ENCODE measurements around the gene ARHGAP15. TPM values are rescaled to one million over a fixed set of nuclear protein-coding genes. Genes with fewer than 3 reads are reported as not detected.

The ARHGAP15 gene
- total RNA-seq, 4 donors from 2014 or later, result 7.9 to 32.5 (median 20.7) TPM

DNA sequence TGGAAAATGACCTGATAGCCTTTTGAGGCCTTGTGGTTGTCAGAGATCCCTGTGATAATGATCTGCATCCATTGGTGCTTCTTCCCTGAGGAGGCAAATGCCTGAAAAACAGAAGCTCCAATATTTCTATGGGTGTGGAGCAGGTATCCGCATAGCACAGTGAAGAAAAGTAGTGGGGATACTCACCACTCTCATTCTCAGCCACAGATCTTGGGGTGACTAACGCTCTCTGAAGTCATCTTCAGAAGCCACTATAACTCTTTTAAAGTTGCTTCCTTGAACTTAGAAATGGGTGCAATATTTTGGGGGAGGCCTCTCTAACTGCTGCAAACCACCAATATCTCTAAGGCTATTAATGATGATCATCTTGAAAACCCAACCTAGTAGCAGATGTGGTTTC lies 46.2 kb downstream of the ARHGAP15 start:
- TF ChIP-seq, protein P1, sequence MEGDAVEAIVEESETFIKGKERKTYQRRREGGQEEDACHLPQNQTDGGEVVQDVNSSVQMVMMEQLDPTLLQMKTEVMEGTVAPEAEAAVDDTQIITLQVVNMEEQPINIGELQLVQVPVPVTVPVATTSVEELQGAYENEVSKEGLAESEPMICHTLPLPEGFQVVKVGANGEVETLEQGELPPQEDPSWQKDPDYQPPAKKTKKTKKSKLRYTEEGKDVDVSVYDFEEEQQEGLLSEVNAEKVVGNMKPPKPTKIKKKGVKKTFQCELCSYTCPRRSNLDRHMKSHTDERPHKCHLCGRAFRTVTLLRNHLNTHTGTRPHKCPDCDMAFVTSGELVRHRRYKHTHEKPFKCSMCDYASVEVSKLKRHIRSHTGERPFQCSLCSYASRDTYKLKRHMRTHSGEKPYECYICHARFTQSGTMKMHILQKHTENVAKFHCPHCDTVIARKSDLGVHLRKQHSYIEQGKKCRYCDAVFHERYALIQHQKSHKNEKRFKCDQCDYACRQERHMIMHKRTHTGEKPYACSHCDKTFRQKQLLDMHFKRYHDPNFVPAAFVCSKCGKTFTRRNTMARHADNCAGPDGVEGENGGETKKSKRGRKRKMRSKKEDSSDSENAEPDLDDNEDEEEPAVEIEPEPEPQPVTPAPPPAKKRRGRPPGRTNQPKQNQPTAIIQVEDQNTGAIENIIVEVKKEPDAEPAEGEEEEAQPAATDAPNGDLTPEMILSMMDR (IDR thresholded peaks at IDR 0.05; ENCODE audit: low read depth), result no peak

DNA sequence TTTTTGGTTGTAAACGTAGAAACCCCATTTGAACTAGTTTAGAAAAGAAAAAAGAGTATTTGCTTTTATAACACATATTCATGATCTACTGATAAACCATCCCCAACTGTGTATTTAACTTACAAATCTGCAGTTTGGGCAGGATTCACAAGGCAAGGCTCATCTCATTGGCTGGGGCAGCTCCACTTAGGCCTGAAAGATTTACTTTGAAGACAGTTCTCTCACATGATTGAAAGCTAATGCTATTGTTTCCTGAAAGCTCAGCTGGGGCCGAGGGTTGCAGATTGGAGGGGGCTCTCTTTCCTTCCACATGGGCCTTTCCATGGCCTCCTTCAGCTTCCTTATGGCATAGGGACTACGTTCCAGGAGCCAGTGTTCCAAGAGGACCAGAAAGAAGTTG lies 47.4 kb downstream of the ARHGAP15 start:
- TF ChIP-seq, protein P1 (IDR thresholded peaks at IDR 0.05; ENCODE audit: low read depth), result no peak

DNA sequence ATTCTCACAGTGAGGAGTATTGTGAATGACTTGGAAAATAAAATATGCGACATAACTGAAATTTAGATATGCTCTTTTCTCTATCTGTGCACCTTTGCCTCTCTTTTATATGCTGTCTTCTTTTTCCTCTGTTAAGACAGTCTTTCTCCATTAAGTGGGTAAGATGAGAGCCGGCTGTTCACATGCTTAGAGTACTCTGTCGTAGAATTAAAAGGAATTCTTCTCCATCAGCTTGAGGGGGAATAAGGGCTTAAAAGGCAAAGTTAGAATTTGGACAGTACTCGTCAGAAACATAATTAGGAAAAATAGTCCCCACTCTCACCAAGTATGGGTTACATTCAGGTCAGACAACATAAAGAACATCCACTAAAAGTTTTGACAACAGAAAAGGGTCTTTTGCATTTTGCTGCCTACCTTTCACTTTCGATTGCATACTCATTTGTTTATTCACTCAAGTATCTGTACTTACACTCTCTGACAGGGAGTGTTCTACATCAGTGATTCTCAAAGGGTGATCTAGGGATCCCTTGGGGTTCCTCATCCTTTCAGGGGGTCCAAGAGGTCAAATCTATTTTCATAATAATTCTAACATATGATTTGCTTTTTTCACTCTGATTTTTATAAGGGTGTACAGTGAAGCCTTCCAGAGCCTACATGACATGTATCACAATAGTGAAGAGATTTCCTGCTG lies 48.0 kb downstream of the ARHGAP15 start:
- TF ChIP-seq, protein P1 (IDR thresholded peaks at IDR 0.05; ENCODE audit: low read depth), result no peak

- TF ChIP-seq, protein P1 (IDR thresholded peaks at IDR 0.05; ENCODE audit: low read depth), result no peak
Observed at GRCh38 chr2:143181494-143181893, 52.3 kb downstream of the ARHGAP15 start.

DNA sequence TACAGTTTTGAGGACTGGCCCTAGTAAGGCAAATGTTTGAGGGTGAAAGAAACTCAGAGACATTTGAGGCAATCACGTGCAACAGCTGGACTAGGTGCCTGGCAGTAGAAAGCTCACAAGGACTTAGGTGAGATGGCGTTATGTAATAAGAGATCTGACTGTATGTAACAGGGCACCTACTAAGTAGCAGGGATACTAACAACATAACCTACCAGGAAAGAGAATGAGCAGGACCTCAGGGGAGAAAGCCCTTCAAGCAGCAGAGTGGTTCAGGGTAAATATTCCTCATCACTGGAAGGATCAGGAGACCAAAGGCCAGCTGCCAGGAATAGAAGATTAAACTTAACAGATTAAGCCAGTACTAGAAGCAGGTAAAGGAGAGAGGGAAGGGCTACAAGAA lies 53.4 kb downstream of the ARHGAP15 start:
- TF ChIP-seq, protein P1 (IDR thresholded peaks at IDR 0.05; ENCODE audit: low read depth), result no peak

GRCh38 chr2:143183804-143184463 lies 54.7 kb downstream of the ARHGAP15 start:
- TF ChIP-seq, protein P1 (IDR thresholded peaks at IDR 0.05; ENCODE audit: low read depth), result no peak

DNA sequence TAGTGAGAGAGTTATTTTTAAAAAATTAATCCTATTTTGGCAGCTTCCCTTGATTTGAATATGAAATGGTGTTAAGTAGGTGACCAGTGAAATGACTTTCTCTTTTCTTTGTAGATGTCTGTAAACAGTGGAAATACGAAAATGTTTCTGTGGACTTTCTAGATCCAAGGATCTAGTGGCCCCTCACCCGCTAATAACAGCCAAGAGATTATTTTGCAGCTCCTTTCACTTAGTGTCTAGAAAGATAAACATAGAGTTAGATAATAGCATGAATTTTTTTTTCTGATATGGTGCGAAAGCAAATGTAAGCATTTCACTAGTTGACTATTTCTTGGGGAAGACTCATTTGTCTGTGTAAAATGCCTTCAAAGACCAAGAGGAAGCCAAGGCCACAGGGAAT lies 57.7 kb downstream of the ARHGAP15 start:
- TF ChIP-seq, protein P1 (IDR thresholded peaks at IDR 0.05; ENCODE audit: low read depth), result no peak
